ENCODE results near the gene POC1A.

DNA sequence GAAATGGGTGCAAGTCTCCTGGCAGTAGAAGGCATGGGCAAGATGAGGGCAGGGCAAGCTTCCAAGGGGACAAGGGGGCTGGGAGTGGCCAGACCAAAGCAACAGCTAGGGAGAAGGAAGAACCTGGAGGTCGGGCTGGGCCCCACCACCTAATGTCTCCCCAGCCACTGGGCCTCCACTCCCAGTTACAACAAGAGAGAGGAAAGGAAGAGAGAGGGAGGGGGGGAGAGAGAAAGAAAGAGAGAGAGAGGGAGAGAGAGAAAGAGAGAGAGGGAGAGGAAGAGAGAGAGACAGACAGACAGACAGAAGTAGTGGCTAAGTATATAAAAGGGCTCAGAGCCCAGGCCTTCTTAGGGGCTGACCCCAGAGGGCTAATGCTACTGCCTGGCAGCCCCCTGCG is 104.7 kb downstream of the POC1A start:
- TF ChIP-seq, protein P1, sequence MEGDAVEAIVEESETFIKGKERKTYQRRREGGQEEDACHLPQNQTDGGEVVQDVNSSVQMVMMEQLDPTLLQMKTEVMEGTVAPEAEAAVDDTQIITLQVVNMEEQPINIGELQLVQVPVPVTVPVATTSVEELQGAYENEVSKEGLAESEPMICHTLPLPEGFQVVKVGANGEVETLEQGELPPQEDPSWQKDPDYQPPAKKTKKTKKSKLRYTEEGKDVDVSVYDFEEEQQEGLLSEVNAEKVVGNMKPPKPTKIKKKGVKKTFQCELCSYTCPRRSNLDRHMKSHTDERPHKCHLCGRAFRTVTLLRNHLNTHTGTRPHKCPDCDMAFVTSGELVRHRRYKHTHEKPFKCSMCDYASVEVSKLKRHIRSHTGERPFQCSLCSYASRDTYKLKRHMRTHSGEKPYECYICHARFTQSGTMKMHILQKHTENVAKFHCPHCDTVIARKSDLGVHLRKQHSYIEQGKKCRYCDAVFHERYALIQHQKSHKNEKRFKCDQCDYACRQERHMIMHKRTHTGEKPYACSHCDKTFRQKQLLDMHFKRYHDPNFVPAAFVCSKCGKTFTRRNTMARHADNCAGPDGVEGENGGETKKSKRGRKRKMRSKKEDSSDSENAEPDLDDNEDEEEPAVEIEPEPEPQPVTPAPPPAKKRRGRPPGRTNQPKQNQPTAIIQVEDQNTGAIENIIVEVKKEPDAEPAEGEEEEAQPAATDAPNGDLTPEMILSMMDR (IDR thresholded peaks at IDR 0.05; ENCODE audit: insufficient read depth, low read depth, low read length): no peak
- no peak for TF ChIP-seq EZH2 (IDR thresholded peaks at IDR 0.05; ENCODE audit: insufficient read depth, low read length)
